ENCODE results near the gene MTMR6.
"Not testable (repeated sequence)": the region's sequence is repeated elsewhere in the genome, so short reads cannot be mapped to it uniquely, and the experiment has no call there.

MTMR6 gene

GRCh38 chr13:25286969-25287961 is at the start of gene MTMR6:
Gene MTMR6 (minus strand): TSS chr13:25287488. CDS start chr13:25287247, 241 bp downstream.
- in situ Hi-C loops (cut with MboI; ENCODE audit: low pct_unique_long_range_greater_than_20kb, low sequenced_read_pairs), result no loop called here
- peak; percentile 95 for DNase-seq

- no peak for DNase-seq
- in situ Hi-C loops (cut with MboI; ENCODE audit: low pct_unique_long_range_greater_than_20kb, low sequenced_read_pairs), result no loop called here
Measured at GRCh38 chr13:25335856-25336255, 48.6 kb upstream of the MTMR6 start.

GRCh38 chr13:25330541-25330940 is 43.3 kb upstream of the MTMR6 start:
- DNase-seq, result no peak
- in situ Hi-C loops (cut with MboI; ENCODE audit: low pct_unique_long_range_greater_than_20kb, low sequenced_read_pairs), result no loop called here

DNA sequence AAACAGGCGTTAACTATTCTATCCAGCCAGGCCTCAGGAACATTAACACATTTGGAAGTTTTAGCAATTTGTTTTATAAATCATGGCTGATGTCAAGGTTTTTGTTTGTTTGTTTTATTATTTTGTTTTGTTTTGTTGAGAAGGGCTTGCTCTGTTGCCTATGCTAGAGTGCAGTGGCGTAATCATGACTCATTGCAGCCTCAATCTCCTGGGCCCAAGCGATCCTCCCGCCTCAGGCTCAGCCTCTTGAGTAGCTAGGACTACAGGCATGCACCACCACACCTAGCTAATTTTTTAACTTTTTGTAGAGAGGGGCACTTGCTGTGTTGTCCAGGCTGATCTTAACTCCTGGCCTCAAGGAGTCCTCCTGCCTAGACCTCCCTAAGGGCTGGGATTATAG is 42.4 kb upstream of the MTMR6 start:
- DNase-seq, result no peak
- in situ Hi-C loops (cut with MboI; ENCODE audit: low pct_unique_long_range_greater_than_20kb, low sequenced_read_pairs), result no loop called here

GRCh38 chr13:25324100-25324499 is 36.8 kb upstream of the MTMR6 start:
- DNase-seq, result no peak
- in situ Hi-C loops (cut with MboI; ENCODE audit: low pct_unique_long_range_greater_than_20kb, low sequenced_read_pairs), result no loop called here

- in situ Hi-C loops (cut with MboI; ENCODE audit: low pct_unique_long_range_greater_than_20kb, low sequenced_read_pairs), result no loop called here
- no peak for DNase-seq
Measured at GRCh38 chr13:25319771-25320170, 32.5 kb upstream of the MTMR6 start.

DNA sequence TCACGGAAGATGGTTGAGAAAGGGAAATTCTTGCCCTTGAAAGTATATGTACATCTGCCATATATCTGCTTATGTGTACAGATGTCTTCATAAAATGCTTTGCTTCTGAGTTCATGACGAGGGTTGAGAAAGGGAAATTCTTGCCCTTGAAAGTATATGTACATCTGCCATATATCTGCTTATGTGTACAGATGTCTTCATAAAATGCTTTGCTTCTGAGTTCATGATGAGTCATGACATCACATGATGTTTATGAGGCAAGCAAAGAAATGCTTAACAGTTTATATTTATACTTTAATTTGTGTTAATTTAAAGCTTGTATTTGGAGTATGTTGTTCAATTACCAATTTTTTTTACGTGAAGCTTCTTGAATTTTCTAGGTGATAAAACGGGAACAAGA is 31.7 kb upstream of the MTMR6 start:
- in situ Hi-C loops (cut with MboI; ENCODE audit: low pct_unique_long_range_greater_than_20kb, low sequenced_read_pairs); DNase-seq: not testable (repeated sequence)

GRCh38 chr13:25310891-25311290 is 23.6 kb upstream of the MTMR6 start:
- in situ Hi-C loops (cut with MboI; ENCODE audit: low pct_unique_long_range_greater_than_20kb, low sequenced_read_pairs), result no loop called here
- no peak for DNase-seq

- DNase-seq, result no peak
- in situ Hi-C loops (cut with MboI; ENCODE audit: low pct_unique_long_range_greater_than_20kb, low sequenced_read_pairs), result no loop called here
Measured at GRCh38 chr13:25306671-25307464, 19.6 kb upstream of the MTMR6 start.

DNA sequence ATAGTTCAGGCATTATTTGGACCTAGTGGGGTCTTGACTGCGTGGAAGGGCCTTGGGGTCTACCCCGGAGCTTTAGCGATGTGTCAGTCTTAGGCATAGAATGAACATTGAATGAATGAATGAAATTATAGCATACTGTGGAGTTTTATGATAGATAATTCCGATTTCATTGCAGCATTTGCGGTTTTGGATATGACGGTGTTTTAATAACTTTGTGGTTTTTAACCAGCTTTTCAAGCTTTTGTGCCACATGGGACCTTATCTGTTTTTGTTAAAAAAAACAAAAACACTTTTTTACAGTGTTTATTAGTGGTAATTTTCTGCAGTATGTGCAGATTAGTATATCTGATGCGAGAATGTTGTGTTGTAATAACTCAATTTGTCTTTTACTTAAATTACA is 14.8 kb upstream of the MTMR6 start:
- in situ Hi-C loops (cut with MboI; ENCODE audit: low pct_unique_long_range_greater_than_20kb, low sequenced_read_pairs), result no loop called here
- no peak for DNase-seq

GRCh38 chr13:25301347-25302113 is 14.2 kb upstream of the MTMR6 start, which contains the start of gene NUP58:
Gene NUP58 (plus strand): TSS chr13:25301625. CDS start chr13:25301774, 149 bp downstream.
- in situ Hi-C loops (cut with MboI; ENCODE audit: low pct_unique_long_range_greater_than_20kb, low sequenced_read_pairs), result no loop called here

DNA sequence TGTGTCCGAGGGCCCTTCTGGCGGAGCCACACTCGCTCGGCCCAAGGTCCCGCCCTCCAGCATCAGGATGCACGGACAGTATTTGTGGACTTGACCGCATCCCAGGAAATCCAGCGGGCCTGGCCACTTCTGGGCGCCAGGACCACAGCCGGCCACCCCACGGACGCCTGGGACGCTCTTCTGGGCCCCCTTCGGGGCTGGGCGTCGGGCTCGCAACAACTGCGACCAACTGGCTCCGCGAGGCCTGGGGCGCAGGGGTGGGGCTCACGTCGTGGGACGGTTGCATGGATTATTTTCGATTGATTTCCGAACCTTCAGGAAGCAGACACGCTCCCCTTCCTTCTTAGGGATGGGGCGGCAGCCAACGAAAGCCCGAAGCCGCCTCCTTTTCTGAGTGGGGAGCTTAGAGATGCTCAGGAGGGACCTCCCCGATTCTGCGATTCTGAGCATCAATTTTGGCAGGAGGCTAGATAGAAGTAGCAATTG is 13.6 kb upstream of the MTMR6 start:
- DNase-seq, result no peak

More at GRCh38 chr13:25301347-25302113, 14.2 kb upstream of the MTMR6 start, which contains the start of gene NUP58:
- peak; percentile 95 for DNase-seq

GRCh38 chr13:25295701-25296100 is 8.4 kb upstream of the MTMR6 start:
- DNase-seq, result no peak
- in situ Hi-C loops (cut with MboI; ENCODE audit: low pct_unique_long_range_greater_than_20kb, low sequenced_read_pairs), result no loop called here

More for the DNA sequence above, 13.6 kb upstream of the MTMR6 start:
- in situ Hi-C loops (cut with MboI; ENCODE audit: low pct_unique_long_range_greater_than_20kb, low sequenced_read_pairs), result no loop called here

DNA sequence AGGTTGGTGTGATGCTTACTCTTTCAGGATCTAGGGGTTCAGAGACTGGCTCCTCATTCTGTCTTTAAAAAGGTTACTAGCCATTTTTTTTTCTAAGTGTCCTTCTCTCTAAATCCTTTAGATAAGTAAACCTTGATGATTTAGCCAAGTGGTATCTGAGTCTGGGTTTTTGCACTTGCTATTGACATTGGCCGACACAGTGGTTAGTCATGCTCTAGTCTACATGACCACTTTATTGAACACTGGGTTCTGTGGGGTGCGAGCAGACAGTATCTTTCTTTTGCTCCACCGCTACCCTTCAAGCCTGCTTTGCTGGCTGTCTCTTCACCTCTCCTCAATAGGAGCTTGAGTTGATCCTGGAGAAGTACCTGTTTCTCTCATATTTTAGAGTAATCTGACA is 7.9 kb upstream of the MTMR6 start:
- no peak for DNase-seq
- in situ Hi-C loops (cut with MboI; ENCODE audit: low pct_unique_long_range_greater_than_20kb, low sequenced_read_pairs), result no loop called here

DNA sequence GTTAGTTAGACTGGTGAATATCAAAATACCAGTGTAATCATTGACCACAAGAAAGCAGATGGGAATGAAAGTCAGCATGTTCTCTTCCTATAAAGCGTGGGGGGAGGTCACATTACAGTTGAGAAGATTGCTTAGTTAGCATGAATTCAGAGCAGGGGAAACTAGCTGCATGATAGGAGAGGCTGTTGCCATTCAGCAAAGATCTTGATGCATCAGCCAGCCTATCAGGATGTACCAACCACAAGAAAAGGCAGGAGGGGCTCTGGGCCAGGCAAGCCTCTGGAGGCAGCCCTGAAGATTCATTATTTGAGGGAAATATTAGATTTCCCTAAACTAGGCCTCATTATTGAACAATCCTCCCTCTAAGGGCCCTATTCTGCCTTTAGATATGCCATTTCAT is 5.0 kb upstream of the MTMR6 start:
- peak; percentile 50 for DNase-seq
- in situ Hi-C loops (cut with MboI; ENCODE audit: low pct_unique_long_range_greater_than_20kb, low sequenced_read_pairs), result no loop called here

GRCh38 chr13:25291691-25292090 is 4.4 kb upstream of the MTMR6 start:
- in situ Hi-C loops (cut with MboI; ENCODE audit: low pct_unique_long_range_greater_than_20kb, low sequenced_read_pairs), result no loop called here
- DNase-seq, result no peak

- in situ Hi-C loops (cut with MboI; ENCODE audit: low pct_unique_long_range_greater_than_20kb, low sequenced_read_pairs), result no loop called here
- peak; percentile 51 for DNase-seq
Measured at GRCh38 chr13:25288966-25289365, 1.7 kb upstream of the MTMR6 start.

DNA sequence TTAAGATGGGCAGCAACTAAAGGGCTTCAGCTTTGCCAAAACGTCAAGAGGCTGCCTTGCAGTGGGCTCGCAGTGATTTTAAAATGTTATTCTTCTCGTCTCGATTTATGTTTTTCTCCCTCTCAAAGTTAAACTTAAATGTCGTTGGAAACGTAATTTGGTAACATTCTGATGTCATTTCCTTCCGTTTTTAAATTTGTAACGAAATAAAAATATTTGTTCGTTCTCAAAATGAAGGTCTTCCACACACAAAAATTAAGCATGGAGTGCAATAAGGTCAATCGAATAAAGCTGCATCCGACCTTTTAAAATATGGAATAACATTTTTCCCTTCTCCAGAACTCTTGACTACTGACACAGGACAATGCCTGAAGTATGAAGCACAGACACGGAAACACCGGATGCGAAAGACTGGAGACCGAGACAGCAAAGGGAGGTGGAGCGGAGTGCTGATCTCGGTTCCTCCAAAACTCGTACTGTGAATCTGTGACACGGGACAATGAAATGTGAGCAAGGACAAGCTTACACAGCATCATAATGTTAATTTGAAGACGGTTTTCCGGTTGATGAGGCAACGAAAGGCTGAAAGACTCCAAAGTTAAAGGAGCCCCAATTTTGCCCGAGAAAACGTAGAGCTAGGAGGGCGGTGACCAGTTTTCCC is 850 bp downstream of the MTMR6 start:
- in situ Hi-C loops (cut with MboI; ENCODE audit: low pct_unique_long_range_greater_than_20kb, low sequenced_read_pairs), result no loop called here
- DNase-seq, result peak; percentile 53

Data from KBM-7 (cell line).